Measurements from ENCODE around the gene NLRP1.

Gene NLRP1

GRCh38 chr17:5516060-5516792 lies 68.1 kb downstream of the NLRP1 start:
- TF ChIP-seq SIN3A (IDR thresholded peaks at IDR 0.05; ENCODE audit: borderline replicate concordance, insufficient read depth, low read length), result no peak
- no peak for TF ChIP-seq REST (IDR thresholded peaks at IDR 0.05; ENCODE audit: insufficient read depth in 1 of 2, low read depth in 2 of 2, low read length in 2 of 2)

- TF ChIP-seq TAF1 (IDR thresholded peaks at IDR 0.05; ENCODE audit: borderline replicate concordance, insufficient read depth, low read length) (no peak), FOXP2 (optimal IDR thresholded peaks at IDR 0.05; ENCODE audit: borderline replicate concordance, extremely low read depth, extremely low read length, insufficient read depth) (no peak), SIN3A (IDR thresholded peaks at IDR 0.05; ENCODE audit: borderline replicate concordance, insufficient read depth, low read length) (no peak), POLR2AphosphoS5 (IDR thresholded peaks at IDR 0.05; ENCODE audit: low read depth, low read length) (no peak), REST (IDR thresholded peaks at IDR 0.05; ENCODE audit: insufficient read depth in 1 of 2, low read depth in 2 of 2, low read length in 2 of 2) (no peak)
Measured at GRCh38 chr17:5514976-5515375, 69.3 kb downstream of the NLRP1 start.

- no peak for TF ChIP-seq REST (IDR thresholded peaks at IDR 0.05; ENCODE audit: insufficient read depth in 1 of 2, low read depth in 2 of 2, low read length in 2 of 2)
- TF ChIP-seq FOXP2 (optimal IDR thresholded peaks at IDR 0.05; ENCODE audit: borderline replicate concordance, extremely low read depth, extremely low read length, insufficient read depth), result no peak
- TF ChIP-seq SIN3A (IDR thresholded peaks at IDR 0.05; ENCODE audit: borderline replicate concordance, insufficient read depth, low read length), result no peak
- no peak for TF ChIP-seq POLR2AphosphoS5 (IDR thresholded peaks at IDR 0.05; ENCODE audit: low read depth, low read length)
Measured at GRCh38 chr17:5513628-5514027, 70.7 kb downstream of the NLRP1 start.

- TF ChIP-seq SIN3A (IDR thresholded peaks at IDR 0.05; ENCODE audit: borderline replicate concordance, insufficient read depth, low read length), result no peak
- no peak for TF ChIP-seq POLR2AphosphoS5 (IDR thresholded peaks at IDR 0.05; ENCODE audit: low read depth, low read length)
- TF ChIP-seq FOXP2 (optimal IDR thresholded peaks at IDR 0.05; ENCODE audit: borderline replicate concordance, extremely low read depth, extremely low read length, insufficient read depth), result no peak
- TF ChIP-seq TAF1 (IDR thresholded peaks at IDR 0.05; ENCODE audit: borderline replicate concordance, insufficient read depth, low read length), result no peak
- no peak for TF ChIP-seq REST (IDR thresholded peaks at IDR 0.05; ENCODE audit: insufficient read depth in 1 of 2, low read depth in 2 of 2, low read length in 2 of 2)
Measured at GRCh38 chr17:5511401-5512225, 72.7 kb downstream of the NLRP1 start.
